Prostate gland (tissue), 2 donors: ENCODE results near the gene KHDC1L.

Experiments
- POLR2A ChIP-seq: fragments of 450-650 bp; IDR thresholded peaks from one replicate; pipeline ENCODE4 v1.6.1; 2016; ENCODE audit warnings: antibody characterized with exemption, mild to moderate bottlenecking
- TF ChIP-seq, protein P1 (sequence below), 4 experiments: fragments of 200-600 bp in 2 of 4; fragments of 450-650 bp in 2 of 4; sonication (generic) in 2 of 4; IDR thresholded peaks; 1 replicate in 3 of 4; 2 replicates in 1 of 4; pipeline ENCODE4 v1.5.1; 2016 to 2019; ENCODE audit warnings: antibody characterized with exemption in 4 of 4, mild to moderate bottlenecking in 2 of 4, moderate library complexity in 2 of 4

DNA sequence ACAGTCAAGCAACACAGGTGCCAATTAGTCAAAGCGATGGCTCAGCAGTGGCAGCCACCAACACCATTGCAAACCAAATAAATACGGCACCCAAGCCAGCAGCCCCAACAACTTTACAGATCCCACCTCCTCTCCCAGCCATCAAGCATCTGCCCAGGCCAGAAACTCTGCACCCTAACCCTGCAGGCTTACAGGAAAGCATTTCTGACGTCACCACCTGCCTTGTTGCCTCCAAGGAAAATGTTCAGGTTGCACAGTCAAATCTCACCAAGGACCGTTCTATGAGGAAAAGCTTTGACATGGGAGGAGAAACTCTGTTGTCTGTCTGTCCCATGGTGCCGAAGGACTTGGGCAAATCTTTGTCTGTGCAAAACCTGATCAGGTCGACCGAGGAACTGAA lies 30.6 kb downstream of the KHDC1L start:
- TF ChIP-seq, protein P1, sequence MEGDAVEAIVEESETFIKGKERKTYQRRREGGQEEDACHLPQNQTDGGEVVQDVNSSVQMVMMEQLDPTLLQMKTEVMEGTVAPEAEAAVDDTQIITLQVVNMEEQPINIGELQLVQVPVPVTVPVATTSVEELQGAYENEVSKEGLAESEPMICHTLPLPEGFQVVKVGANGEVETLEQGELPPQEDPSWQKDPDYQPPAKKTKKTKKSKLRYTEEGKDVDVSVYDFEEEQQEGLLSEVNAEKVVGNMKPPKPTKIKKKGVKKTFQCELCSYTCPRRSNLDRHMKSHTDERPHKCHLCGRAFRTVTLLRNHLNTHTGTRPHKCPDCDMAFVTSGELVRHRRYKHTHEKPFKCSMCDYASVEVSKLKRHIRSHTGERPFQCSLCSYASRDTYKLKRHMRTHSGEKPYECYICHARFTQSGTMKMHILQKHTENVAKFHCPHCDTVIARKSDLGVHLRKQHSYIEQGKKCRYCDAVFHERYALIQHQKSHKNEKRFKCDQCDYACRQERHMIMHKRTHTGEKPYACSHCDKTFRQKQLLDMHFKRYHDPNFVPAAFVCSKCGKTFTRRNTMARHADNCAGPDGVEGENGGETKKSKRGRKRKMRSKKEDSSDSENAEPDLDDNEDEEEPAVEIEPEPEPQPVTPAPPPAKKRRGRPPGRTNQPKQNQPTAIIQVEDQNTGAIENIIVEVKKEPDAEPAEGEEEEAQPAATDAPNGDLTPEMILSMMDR (IDR thresholded peaks at IDR 0.05): no peak
- TF ChIP-seq POLR2A: no peak
